ENCODE data around the gene ANKS6. TPM values are rescaled to one million over a fixed set of nuclear protein-coding genes. Genes with fewer than 3 reads are reported as not detected.

ANKS6 gene
- total and polyA plus RNA-seq, 2 experiments from 2014 or later, result 36.9 to 59.0 TPM

DNA sequence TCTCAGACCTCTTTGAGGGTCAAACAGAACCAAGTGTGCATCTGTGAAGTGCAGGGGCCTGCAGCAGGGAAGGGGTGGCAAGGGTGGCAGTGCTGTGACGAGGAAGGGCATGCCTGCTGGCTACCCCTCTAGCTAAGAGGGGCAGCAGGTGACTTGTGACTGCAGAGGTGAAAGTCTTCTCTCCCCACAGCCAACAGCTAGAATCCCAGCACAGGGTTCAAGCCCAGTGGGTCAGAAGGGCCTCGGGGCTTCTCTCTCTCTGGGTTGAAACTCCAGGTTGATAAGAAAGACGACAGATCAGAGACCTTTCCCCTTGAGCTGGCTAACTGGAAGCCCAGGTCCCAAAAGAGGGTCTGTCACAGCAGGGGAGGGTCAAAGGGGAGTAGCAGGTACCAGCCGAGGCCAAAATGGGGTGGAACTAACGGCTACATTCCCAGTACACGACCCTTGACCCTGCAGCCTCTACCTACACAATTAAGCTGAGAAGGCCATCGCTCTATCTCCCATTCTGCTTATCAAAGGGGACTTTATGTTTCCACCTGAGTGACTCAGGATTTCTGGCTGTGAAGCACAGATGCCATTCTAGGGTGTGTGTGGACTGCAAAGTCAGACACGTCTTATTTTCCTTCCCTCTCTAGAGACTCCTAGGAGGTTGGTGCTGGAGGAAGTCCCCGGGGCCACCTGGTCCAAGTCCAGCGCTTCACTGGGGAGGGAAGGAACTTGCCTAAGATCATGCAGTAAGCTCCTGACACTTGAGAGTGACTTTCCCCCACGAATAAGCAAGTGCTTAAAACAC lies 14.6 kb downstream of the ANKS6 start (continued):
- TF ChIP-seq, protein P1, sequence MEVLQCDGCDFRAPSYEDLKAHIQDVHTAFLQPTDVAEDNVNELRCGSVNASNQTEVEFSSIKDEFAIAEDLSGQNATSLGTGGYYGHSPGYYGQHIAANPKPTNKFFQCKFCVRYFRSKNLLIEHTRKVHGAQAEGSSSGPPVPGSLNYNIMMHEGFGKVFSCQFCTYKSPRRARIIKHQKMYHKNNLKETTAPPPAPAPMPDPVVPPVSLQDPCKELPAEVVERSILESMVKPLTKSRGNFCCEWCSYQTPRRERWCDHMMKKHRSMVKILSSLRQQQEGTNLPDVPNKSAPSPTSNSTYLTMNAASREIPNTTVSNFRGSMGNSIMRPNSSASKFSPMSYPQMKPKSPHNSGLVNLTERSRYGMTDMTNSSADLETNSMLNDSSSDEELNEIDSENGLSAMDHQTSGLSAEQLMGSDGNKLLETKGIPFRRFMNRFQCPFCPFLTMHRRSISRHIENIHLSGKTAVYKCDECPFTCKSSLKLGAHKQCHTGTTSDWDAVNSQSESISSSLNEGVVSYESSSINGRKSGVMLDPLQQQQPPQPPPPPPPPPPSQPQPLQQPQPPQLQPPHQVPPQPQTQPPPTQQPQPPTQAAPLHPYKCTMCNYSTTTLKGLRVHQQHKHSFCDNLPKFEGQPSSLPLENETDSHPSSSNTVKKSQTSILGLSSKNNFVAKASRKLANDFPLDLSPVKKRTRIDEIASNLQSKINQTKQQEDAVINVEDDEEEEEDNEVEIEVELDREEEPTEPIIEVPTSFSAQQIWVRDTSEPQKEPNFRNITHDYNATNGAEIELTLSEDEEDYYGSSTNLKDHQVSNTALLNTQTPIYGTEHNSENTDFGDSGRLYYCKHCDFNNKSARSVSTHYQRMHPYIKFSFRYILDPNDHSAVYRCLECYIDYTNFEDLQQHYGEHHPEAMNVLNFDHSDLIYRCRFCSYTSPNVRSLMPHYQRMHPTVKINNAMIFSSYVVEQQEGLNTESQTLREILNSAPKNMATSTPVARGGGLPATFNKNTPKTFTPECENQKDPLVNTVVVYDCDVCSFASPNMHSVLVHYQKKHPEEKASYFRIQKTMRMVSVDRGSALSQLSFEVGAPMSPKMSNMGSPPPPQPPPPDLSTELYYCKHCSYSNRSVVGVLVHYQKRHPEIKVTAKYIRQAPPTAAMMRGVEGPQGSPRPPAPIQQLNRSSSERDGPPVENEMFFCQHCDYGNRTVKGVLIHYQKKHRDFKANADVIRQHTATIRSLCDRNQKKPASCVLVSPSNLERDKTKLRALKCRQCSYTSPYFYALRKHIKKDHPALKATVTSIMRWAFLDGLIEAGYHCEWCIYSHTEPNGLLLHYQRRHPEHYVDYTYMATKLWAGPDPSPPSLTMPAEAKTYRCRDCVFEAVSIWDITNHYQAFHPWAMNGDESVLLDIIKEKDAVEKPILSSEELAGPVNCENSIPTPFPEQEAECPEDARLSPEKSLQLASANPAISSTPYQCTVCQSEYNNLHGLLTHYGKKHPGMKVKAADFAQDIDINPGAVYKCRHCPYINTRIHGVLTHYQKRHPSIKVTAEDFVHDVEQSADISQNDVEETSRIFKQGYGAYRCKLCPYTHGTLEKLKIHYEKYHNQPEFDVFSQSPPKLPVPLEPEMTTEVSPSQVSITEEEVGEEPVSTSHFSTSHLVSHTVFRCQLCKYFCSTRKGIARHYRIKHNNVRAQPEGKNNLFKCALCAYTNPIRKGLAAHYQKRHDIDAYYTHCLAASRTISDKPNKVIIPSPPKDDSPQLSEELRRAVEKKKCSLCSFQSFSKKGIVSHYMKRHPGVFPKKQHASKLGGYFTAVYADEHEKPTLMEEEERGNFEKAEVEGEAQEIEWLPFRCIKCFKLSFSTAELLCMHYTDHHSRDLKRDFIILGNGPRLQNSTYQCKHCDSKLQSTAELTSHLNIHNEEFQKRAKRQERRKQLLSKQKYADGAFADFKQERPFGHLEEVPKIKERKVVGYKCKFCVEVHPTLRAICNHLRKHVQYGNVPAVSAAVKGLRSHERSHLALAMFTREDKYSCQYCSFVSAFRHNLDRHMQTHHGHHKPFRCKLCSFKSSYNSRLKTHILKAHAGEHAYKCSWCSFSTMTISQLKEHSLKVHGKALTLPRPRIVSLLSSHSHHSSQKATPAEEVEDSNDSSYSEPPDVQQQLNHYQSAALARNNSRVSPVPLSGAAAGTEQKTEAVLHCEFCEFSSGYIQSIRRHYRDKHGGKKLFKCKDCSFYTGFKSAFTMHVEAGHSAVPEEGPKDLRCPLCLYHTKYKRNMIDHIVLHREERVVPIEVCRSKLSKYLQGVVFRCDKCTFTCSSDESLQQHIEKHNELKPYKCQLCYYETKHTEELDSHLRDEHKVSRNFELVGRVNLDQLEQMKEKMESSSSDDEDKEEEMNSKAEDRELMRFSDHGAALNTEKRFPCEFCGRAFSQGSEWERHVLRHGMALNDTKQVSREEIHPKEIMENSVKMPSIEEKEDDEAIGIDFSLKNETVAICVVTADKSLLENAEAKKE (CRISPR knock-in tag; IDR thresholded peaks at IDR 0.05), result no peak
- TF ChIP-seq, protein P2, sequence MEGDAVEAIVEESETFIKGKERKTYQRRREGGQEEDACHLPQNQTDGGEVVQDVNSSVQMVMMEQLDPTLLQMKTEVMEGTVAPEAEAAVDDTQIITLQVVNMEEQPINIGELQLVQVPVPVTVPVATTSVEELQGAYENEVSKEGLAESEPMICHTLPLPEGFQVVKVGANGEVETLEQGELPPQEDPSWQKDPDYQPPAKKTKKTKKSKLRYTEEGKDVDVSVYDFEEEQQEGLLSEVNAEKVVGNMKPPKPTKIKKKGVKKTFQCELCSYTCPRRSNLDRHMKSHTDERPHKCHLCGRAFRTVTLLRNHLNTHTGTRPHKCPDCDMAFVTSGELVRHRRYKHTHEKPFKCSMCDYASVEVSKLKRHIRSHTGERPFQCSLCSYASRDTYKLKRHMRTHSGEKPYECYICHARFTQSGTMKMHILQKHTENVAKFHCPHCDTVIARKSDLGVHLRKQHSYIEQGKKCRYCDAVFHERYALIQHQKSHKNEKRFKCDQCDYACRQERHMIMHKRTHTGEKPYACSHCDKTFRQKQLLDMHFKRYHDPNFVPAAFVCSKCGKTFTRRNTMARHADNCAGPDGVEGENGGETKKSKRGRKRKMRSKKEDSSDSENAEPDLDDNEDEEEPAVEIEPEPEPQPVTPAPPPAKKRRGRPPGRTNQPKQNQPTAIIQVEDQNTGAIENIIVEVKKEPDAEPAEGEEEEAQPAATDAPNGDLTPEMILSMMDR (conservative IDR thresholded peaks at IDR 0.05; ENCODE audit: low read depth in 2 of 2), result no peak
- TF ChIP-seq CREB1 (CRISPR knock-in tag; IDR thresholded peaks at IDR 0.05; ENCODE audit: low read depth), result no peak
- TF ChIP-seq EZH2 (IDR thresholded peaks at IDR 0.05; ENCODE audit: low read depth, unreplicated experiment), result no peak

DNA sequence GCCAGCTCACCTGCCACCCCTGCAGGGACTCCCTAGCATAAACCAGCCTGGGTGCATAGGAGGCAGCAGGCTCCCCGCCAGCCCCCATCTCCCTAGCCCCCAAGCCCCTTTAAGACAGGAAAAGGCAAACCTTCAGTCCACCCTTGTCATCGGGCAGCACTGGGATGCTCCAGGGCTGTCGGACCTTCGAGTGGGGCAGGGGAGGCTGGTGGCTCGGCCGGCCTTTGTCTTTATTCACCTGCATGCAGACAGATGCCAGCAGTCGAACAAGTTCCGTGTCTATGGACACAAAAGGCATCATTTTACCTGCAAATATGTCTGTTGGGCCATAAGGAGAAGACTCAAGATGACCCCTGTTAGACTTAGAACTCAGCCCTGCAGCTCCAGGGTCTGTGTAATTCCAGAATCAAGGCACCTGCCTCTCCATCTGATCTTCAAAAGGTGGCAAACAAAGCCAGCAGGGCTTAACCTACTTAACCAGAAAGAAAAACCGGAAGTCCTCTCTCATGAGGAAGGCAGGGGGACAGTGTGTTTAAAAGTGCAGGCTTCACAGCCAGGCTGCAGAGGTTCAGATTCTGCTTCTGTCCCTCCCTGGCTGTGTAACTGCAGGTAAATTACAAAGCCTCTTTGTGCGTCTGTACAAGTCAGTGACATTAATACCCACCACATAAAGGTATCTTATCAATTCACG lies 16.2 kb downstream of the ANKS6 start:
- no peaks in the 10 kb centered on the region for H3K9me3 Mint-ChIP-seq
- Histone ChIP-seq H3K9me2 (ENCODE audit: insufficient read depth) (no peaks in the 10 kb centered on the region), H3K27me3 (ENCODE audit: insufficient read depth) (no peaks in the 10 kb centered on the region), H2AFZ (no peak overlapping the region), H4K20me1 (replicated peaks; ENCODE audit: insufficient read depth) (no peaks in the 10 kb centered on the region; the same call in 1 of the 2 replicates), H3K36me3 (ENCODE audit: insufficient read depth) (no peaks in the 10 kb centered on the region; the same call in 1 of the 2 replicates), H3K4me3 (no peak overlapping the region), H3K79me2 (replicated peaks; ENCODE audit: insufficient read depth) (no peaks in the 10 kb centered on the region; the same call in 1 of the 2 replicates), H3K27ac (ENCODE audit: low read depth) (no peak overlapping the region), H3K4me2 (no peak overlapping the region), H3F3A (replicated peaks; ENCODE audit: low read depth) (no peaks in the 10 kb centered on the region), H3K4me1 (ENCODE audit: insufficient read depth) (no peaks in the 10 kb centered on the region)
- peaks cover 42% of the 10 kb centered on the region for H3K36me3 Mint-ChIP-seq (ENCODE audit: low read depth)
- no peaks in the 10 kb centered on the region; the same call in 2 of the 3 replicates for H3K4me1 Mint-ChIP-seq
- H3K4me3 Mint-ChIP-seq, result no peak overlapping the region
- no peak for DNase-seq (ENCODE audit: low spot score)
- ATAC-seq, result no peak
- H3K27ac Mint-ChIP-seq, result no peak overlapping the region; the same call in 1 of the 2 replicates
- H3K27me3 Mint-ChIP-seq (ENCODE audit: insufficient read depth, low read depth, poor library complexity), result peaks cover 7% of the 10 kb centered on the region
- TF ChIP-seq JUNB (IDR thresholded peaks at IDR 0.05; ENCODE audit: unreplicated experiment), result no peak
- no peak for TF ChIP-seq ZNF114 (CRISPR knock-in tag; IDR thresholded peaks at IDR 0.05)
- no peak for TF ChIP-seq ZNF331 (CRISPR knock-in tag; IDR thresholded peaks at IDR 0.05; ENCODE audit: low read depth)
- TF ChIP-seq, protein P2 (conservative IDR thresholded peaks at IDR 0.05; ENCODE audit: low read depth in 2 of 2), result no peak
- TF ChIP-seq CREB1 (CRISPR knock-in tag; IDR thresholded peaks at IDR 0.05; ENCODE audit: low read depth), result no peak
- no peak for TF ChIP-seq NANOG (IDR thresholded peaks at IDR 0.05; ENCODE audit: borderline replicate concordance)
